Natural killer cell (primary cell): ENCODE data around the gene SELENON. TPM values are rescaled to one million over a fixed set of nuclear protein-coding genes. Genes with fewer than 3 reads are reported as not detected.

Experiments used
- ATAC-seq, 3 donors: fragments of 150-1000 bp in 2 of 3; fragments of 200-7000 bp in 1 of 3; cut with Tn5 transposase; 1 replicate in 1 of 3; 2 replicates in 2 of 3; pipeline ENCODE4 v1.10.0; 2021; ENCODE audit warnings: mild to moderate bottlenecking in 2 of 3, moderate library complexity in 2 of 3
- DNase-seq, 2 donors: peaks; one replicate each; pipeline versions ENCODE4 v3.0.0 to v3.0.0-alpha.2; 2013 to 2021; ENCODE audit warnings: mixed read lengths in 1 of 2
- H3K27ac ChIP-seq: one replicate; pipeline ENCODE4 v1.5.1; 2013; ENCODE audit warnings: mild to moderate bottlenecking, low read length
- H3K27me3 ChIP-seq: one replicate; pipeline ENCODE4 v1.6.1; 2013; ENCODE audit warnings: low read length; ENCODE audit not compliant: control insufficient read depth, insufficient read depth
- H3K36me3 ChIP-seq: one replicate; pipeline ENCODE4 v1.6.1; 2013; ENCODE audit warnings: low read length; ENCODE audit not compliant: control insufficient read depth, insufficient read depth
- H3K4me1 ChIP-seq: one replicate; pipeline ENCODE4 v1.6.1; 2013; ENCODE audit warnings: low read length; ENCODE audit not compliant: control insufficient read depth, insufficient read depth
- H3K4me3 ChIP-seq: one replicate; pipeline ENCODE4 v1.5.1; 2013; ENCODE audit warnings: low read length
- H3K9me3 ChIP-seq: one replicate; pipeline ENCODE4 v1.6.1; 2013; ENCODE audit warnings: low read length; ENCODE audit not compliant: control insufficient read depth, insufficient read depth
- H3K27ac Mint-ChIP-seq, 2 donors: one replicate each; pipeline ENCODE4 v1.8.0; 2022; ENCODE audit warnings: mild to moderate bottlenecking in 2 of 2, mixed read lengths in 2 of 2, moderate library complexity in 1 of 2
- H3K27me3 Mint-ChIP-seq, 2 donors: one replicate each; pipeline ENCODE4 v1.8.0; 2022; ENCODE audit warnings: low read depth in 2 of 2, mixed read lengths in 2 of 2
- H3K36me3 Mint-ChIP-seq: one replicate; pipeline ENCODE4 v1.8.0; 2022; ENCODE audit warnings: mixed read lengths
- H3K4me1 Mint-ChIP-seq, 2 donors: one replicate each; pipeline ENCODE4 v1.8.0; 2022; ENCODE audit warnings: mixed read lengths in 2 of 2
- H3K4me3 Mint-ChIP-seq: one replicate; pipeline ENCODE4 v1.8.0; 2022; ENCODE audit warnings: mild to moderate bottlenecking, moderate library complexity, mixed read lengths
- H3K9me3 Mint-ChIP-seq, 2 donors: one replicate each; pipeline ENCODE4 v1.8.0; 2022; ENCODE audit warnings: mixed read lengths in 2 of 2
- CTCF ChIP-seq: fragments of 200-600 bp; IDR thresholded peaks from one replicate; pipeline ENCODE4 v1.8.0; 2022; ENCODE audit warnings: antibody characterized with exemption
- WGBS: methylation state at CpG from one replicate; pipeline ENCODE4 v1.1.7; 2013; ENCODE audit warnings: missing lambda C conversion rate; ENCODE audit not compliant: insufficient coverage; 5-methylcytosine and 5-hydroxymethylcytosine counted together
- intact Hi-C: fragments of 100-400 bp; cut with micrococcal nuclease; formaldehyde crosslinking; loops from one replicate; pipeline ENCODE4 v1.14.2; 2022
- total RNA-seq, 4 donors: library from RNA; stranded (reverse); fragments of 120-200 nt in 1 of 4; gene quantifications; one replicate each; pipeline versions ENCODE4 v1.2.3 to v1.2.4, GENCODE V29; 2013 to 2022

SELENON gene
- total RNA-seq, 3 donors from 2014 or later (not counting 1 experiment from before 2014, with no cell fraction given): 9.7 to 16.4 (median 11.1) TPM

GRCh38 chr1:25821112-25821476 is 21.1 kb downstream of the SELENON start:
- no peaks in the 10 kb centered on the region for H3K36me3 Mint-ChIP-seq
- H3K36me3 ChIP-seq: no peaks in the 10 kb centered on the region
- TF ChIP-seq CTCF: no peak
- no peak for DNase-seq
- H3K27me3 ChIP-seq: no peaks in the 10 kb centered on the region
- no peaks in the 10 kb centered on the region for H3K27me3 Mint-ChIP-seq
- H3K9me3 Mint-ChIP-seq: no peaks in the 10 kb centered on the region
- H3K4me1 Mint-ChIP-seq: peaks cover 30 to 38% of the 10 kb centered on the region in 2 donors
- H3K27ac Mint-ChIP-seq: peak overlapping the region; percentile 94 to 95
- H3K27ac ChIP-seq: peak overlapping the region; percentile 96
- peaks cover 26% of the 10 kb centered on the region for H3K4me1 ChIP-seq
- peak overlapping the region; percentile 98 for H3K4me3 ChIP-seq
- intact Hi-C loops: loop anchor here (5.0 kb wide), 1 partner anchor 574 kb away; the partner anchor contains the start of gene RSRP1
- H3K9me3 ChIP-seq: no peaks in the 10 kb centered on the region
- peak overlapping the region; percentile 91 for H3K4me3 Mint-ChIP-seq
- 29% methylated on average over 10 of the region's 10 CpGs for WGBS
- ATAC-seq: no peak

- Mint-ChIP-seq H3K36me3 (no peaks in the 10 kb centered on the region), H3K27me3 (no peaks in the 10 kb centered on the region), H3K27ac (peak overlapping the region; percentile 94 to 95), H3K9me3 (no peaks in the 10 kb centered on the region), H3K4me3 (peak overlapping the region; percentile 91), H3K4me1 (peaks cover 30 to 38% of the 10 kb centered on the region in 2 donors)
- ATAC-seq (no peak), DNase-seq (no peak)
- Histone ChIP-seq H3K4me1 (peaks cover 26% of the 10 kb centered on the region), H3K36me3 (peaks cover 5% of the 10 kb centered on the region), H3K27me3 (no peaks in the 10 kb centered on the region), H3K9me3 (no peaks in the 10 kb centered on the region), H3K4me3 (no peak overlapping the region), H3K27ac (peak overlapping the region; percentile 96)
- no peak for TF ChIP-seq CTCF
- intact Hi-C loops: loop anchor here (5.0 kb wide), 1 partner anchor 574 kb away; the partner anchor contains the start of gene RSRP1
- WGBS: 88% methylated on average over 5 of the region's 5 CpGs
These were observed 21.7 kb downstream of the SELENON start for GRCh38 chr1:25821630-25822091.

- Mint-ChIP-seq H3K27ac (no peak overlapping the region), H3K4me1 (peaks cover 18 to 19% of the 10 kb centered on the region in 2 donors), H3K4me3 (no peak overlapping the region), H3K9me3 (no peaks in the 10 kb centered on the region), H3K27me3 (no peaks in the 10 kb centered on the region), H3K36me3 (peaks cover 8% of the 10 kb centered on the region)
- TF ChIP-seq CTCF: no peak
- peaks cover 15% of the 10 kb centered on the region for H3K4me1 ChIP-seq
- WGBS: 92% methylated on average over 1 of the region's 2 CpGs
- ATAC-seq (no peak), DNase-seq (no peak)
- intact Hi-C loops: no loop called here
- H3K27ac ChIP-seq: no peak overlapping the region
- H3K4me3 ChIP-seq: no peak overlapping the region
- no peaks in the 10 kb centered on the region for H3K27me3 ChIP-seq
- H3K36me3 ChIP-seq: peaks cover 36% of the 10 kb centered on the region
- no peaks in the 10 kb centered on the region for H3K9me3 ChIP-seq
These were observed 25.6 kb downstream of the SELENON start for GRCh38 chr1:25825605-25826004.

- Mint-ChIP-seq H3K27me3 (no peaks in the 10 kb centered on the region), H3K27ac (no peak overlapping the region), H3K4me3 (no peak overlapping the region), H3K4me1 (peaks cover 9 to 14% of the 10 kb centered on the region in 2 donors), H3K9me3 (no peaks in the 10 kb centered on the region), H3K36me3 (peaks cover 14% of the 10 kb centered on the region)
- no peaks in the 10 kb centered on the region for H3K9me3 ChIP-seq
- no peak for ATAC-seq
- 97% methylated on average over 10 of the region's 10 CpGs for WGBS
- peaks cover 45% of the 10 kb centered on the region for H3K36me3 ChIP-seq
- TF ChIP-seq CTCF: no peak
- intact Hi-C loops: no loop called here
- H3K4me1 ChIP-seq: peaks cover 5% of the 10 kb centered on the region
- no peaks in the 10 kb centered on the region for H3K27me3 ChIP-seq
- DNase-seq: no peak
- no peak overlapping the region for H3K4me3 ChIP-seq
- H3K27ac ChIP-seq: no peak overlapping the region
These were observed 26.6 kb downstream of the SELENON start for GRCh38 chr1:25826571-25826970.
